Mesodermal cell (in vitro differentiated cells): ENCODE data around the gene KIRREL1.

Experiments used
- H3K27ac ChIP-seq: 2 replicates; pipeline ENCODE4 v1.7.0; 2013; ENCODE audit warnings: mild to moderate bottlenecking, low read depth, low read length, moderate library complexity; ENCODE audit not compliant: severe bottlenecking
- H3K36me3 ChIP-seq: 2 replicates; pipeline ENCODE4 v1.7.1; 2013; ENCODE audit warnings: mild to moderate bottlenecking, low read length, moderate library complexity; ENCODE audit not compliant: control insufficient read depth, insufficient read depth
- H3K4me1 ChIP-seq: one replicate; pipeline ENCODE4 v1.7.1; 2013; ENCODE audit warnings: mild to moderate bottlenecking, low read length; ENCODE audit not compliant: insufficient read depth, control insufficient read depth, poor library complexity, severe bottlenecking
- H3K4me3 ChIP-seq: 2 replicates; pipeline ENCODE4 v1.7.0; 2013; ENCODE audit warnings: low read length, control low read depth, mild to moderate bottlenecking; ENCODE audit not compliant: insufficient read depth, poor library complexity, severe bottlenecking; ENCODE audit errors: extremely low read depth
- H3K9me3 ChIP-seq: 2 replicates; pipeline ENCODE4 v1.7.1; 2013; ENCODE audit warnings: mild to moderate bottlenecking, low read length, moderate library complexity; ENCODE audit not compliant: control insufficient read depth
- WGBS, 2 experiments: methylation state at CpG; one replicate each; pipeline ENCODE4 v1.1.5; 2013; ENCODE audit warnings: missing lambda C conversion rate in 2 of 2; ENCODE audit not compliant: insufficient coverage in 2 of 2; 5-methylcytosine and 5-hydroxymethylcytosine counted together

The KIRREL1 gene

GRCh38 chr1:157960773-157961172 lies 32.7 kb upstream of the KIRREL1 start:
- Histone ChIP-seq H3K27ac (no peak overlapping the region), H3K9me3 (no peaks in the 10 kb centered on the region), H3K36me3 (no peaks in the 10 kb centered on the region), H3K4me3 (no peak overlapping the region), H3K4me1 (peaks cover 8% of the 10 kb centered on the region)
- no CpG with 5 or more reads among the region's 2 CpGs for WGBS, 2 experiments

- Histone ChIP-seq H3K4me1 (peaks cover 11% of the 10 kb centered on the region), H3K27ac (no peak overlapping the region), H3K9me3 (peaks cover under 1% of the 10 kb centered on the region), H3K4me3 (no peak overlapping the region), H3K36me3 (no peaks in the 10 kb centered on the region)
- 78 to 81% methylated on average over 6 to 8 of the region's 11 CpGs for WGBS, 2 experiments
Measured at GRCh38 chr1:157961805-157962762, 31.4 kb upstream of the KIRREL1 start.

DNA sequence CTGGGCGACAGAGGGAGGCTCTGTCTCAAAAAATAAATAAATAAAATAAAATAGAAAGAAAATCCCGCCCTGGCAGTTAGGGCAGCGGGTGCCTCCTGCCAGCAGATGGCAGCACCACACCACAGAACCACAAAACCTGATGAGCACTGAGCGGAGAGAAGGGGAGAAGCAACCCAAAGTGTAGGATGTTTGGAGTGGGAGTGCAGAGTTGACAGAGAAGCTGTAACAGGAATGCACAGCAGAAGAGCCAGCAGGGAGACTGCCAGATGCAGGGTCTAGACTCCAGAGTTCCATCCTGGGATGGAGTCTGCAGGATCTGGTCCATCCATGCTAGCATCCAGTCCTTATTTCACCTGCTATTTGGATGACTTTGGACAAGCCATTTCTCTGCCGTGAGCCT lies 29.7 kb upstream of the KIRREL1 start:
- 86 to 94% methylated on average over 1 of the region's 5 CpGs for WGBS, 2 experiments
- H3K27ac ChIP-seq = no peak overlapping the region
- peaks cover 15% of the 10 kb centered on the region for H3K4me1 ChIP-seq
- peaks cover 6% of the 10 kb centered on the region for H3K9me3 ChIP-seq
- H3K36me3 ChIP-seq = no peaks in the 10 kb centered on the region
- no peak overlapping the region for H3K4me3 ChIP-seq

DNA sequence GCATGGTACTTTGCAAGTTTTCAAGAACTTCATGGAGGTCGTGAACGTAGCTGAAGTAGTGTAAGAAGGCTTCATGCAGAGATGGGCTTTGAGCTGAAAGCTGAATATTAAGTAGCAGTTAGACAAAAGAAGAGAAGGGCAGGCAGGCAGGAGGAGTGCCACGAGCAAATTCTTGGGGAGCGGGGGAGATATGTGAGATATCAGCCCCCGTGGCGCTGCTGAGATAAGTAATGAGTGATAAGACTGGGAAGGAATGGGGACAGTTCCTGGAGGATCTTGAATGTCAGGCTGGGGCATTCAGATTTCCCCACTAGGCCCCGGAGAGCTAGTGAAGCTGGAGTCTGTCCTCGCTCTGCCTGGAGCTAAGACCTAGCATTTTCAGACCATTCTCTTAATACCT lies 27.9 kb upstream of the KIRREL1 start:
- no peaks in the 10 kb centered on the region for H3K36me3 ChIP-seq
- 68 to 72% methylated on average over 4 to 8 of the region's 8 CpGs for WGBS, 2 experiments
- no peak overlapping the region for H3K4me3 ChIP-seq
- no peak overlapping the region for H3K27ac ChIP-seq
- peaks cover 6% of the 10 kb centered on the region for H3K9me3 ChIP-seq
- peaks cover 15% of the 10 kb centered on the region for H3K4me1 ChIP-seq

DNA sequence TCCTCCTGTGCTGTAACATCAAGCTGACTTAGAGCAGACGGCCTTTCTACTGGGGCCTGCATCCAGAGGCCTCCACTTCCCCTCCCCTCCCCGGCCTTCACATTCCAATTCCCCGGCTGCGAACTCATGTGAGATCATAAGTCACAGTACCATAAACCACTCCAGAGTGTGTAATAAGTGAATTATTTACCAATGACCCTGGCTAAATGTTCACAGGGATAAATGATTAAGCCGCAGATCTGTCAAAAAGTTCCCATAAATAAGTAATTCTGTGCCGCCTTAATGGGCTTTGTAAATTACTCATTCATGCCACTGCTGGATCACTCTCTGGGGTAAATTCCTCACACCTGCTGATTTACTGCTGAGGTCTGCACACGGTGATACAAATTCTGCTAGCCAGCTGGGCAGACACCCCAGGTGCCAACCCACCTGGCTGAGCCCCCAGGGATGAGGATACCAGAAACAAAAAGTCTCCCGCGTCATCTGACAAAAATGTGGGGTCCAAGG lies 27.4 kb upstream of the KIRREL1 start:
- Histone ChIP-seq H3K4me1 (peaks cover 15% of the 10 kb centered on the region), H3K36me3 (no peaks in the 10 kb centered on the region), H3K9me3 (peaks cover 7% of the 10 kb centered on the region), H3K4me3 (no peak overlapping the region), H3K27ac (no peak overlapping the region)
- WGBS, 2 experiments = 76 to 85% methylated on average over 5 to 6 of the region's 9 CpGs

GRCh38 chr1:157967205-157967604 lies 26.2 kb upstream of the KIRREL1 start:
- H3K36me3 ChIP-seq = no peaks in the 10 kb centered on the region
- peaks cover 18% of the 10 kb centered on the region for H3K9me3 ChIP-seq
- no peak overlapping the region for H3K27ac ChIP-seq
- H3K4me1 ChIP-seq = peaks cover 15% of the 10 kb centered on the region
- H3K4me3 ChIP-seq = no peak overlapping the region

DNA sequence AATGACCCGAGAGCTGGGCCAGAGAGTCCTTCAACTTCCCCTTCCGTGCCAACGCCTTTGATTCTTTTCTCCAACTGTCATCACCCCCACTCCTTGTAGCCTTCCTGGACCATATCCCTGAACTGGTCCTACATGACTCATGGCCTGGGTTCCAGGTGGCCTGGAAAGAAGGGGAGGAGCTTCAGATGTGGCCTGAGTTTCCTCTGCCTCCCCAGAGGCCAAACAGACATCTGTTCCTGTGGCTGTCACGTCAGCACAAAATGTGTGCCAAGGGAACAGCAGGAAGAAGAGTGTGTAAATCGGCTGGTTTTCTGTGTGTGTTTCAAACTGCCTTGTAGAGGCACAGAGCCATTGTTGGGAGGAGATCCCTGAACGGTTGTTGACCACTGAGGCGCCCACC lies 24.9 kb upstream of the KIRREL1 start:
- Histone ChIP-seq H3K9me3 (peaks cover 23% of the 10 kb centered on the region), H3K4me1 (peaks cover 15% of the 10 kb centered on the region), H3K4me3 (no peak overlapping the region), H3K27ac (no peak overlapping the region), H3K36me3 (no peaks in the 10 kb centered on the region)
- WGBS, 2 experiments = 50 to 70% methylated on average over 2 to 4 of the region's 7 CpGs

DNA sequence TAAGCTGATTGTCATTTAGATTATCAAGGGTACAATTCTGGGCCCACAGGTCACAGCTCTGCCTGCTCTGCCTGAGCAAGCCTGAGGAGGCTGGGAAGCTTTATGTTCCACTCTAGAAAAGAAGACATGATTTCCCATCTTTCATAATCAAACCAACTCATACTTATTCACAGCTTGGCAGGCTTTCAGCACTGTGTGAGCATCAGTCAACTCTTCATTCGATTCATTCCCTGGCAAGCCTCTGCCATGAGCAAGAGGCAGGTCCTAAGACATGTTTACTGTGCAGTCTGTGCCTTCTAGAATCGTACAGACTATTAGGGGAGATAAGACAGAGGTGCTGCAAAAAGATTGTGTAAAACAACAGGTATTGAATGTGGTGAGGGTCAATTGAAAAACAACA lies 24.5 kb upstream of the KIRREL1 start:
- Histone ChIP-seq H3K4me3 (no peak overlapping the region), H3K4me1 (peaks cover 15% of the 10 kb centered on the region), H3K27ac (no peak overlapping the region), H3K36me3 (no peaks in the 10 kb centered on the region), H3K9me3 (peaks cover 23% of the 10 kb centered on the region)
- WGBS, 2 experiments = 79 to 86% methylated on average over 1 to 2 of the region's 2 CpGs

DNA sequence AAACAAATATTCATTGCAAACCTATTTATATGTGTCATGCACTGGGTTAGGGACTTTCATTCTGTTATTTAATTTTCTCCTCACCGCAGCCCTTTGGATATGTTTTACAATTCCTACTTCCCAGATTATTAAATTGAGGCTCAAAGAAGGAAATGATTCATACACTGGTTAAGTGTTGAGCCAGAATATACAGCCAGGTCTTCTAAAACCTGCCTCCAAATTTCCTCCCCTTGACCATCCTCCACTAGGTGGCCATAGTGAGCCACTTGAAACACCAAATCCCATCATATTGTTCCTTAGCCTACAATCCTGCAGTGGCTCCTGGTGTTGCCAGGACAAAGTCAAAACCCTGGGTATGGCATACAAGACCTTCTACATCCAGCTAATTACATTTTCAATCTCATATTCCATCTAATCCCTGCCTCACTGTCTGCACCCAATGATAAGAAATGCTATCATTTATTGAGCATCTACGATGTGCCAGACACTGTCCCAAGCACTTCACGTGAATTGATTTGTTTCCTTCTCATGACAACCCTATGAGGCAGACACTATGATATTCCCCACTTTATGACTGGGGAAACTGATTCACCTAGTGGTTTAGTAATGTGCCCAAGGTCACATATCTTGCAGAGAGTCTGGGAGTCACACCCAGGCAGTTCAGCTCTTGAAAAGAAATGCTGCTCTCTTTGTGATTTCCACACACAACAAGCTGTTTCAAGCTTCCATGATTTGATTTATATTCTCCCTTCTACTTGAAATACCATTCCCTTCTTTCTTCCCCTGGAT lies 23.6 kb upstream of the KIRREL1 start:
- Histone ChIP-seq H3K4me3 (no peak overlapping the region), H3K27ac (no peak overlapping the region), H3K36me3 (no peaks in the 10 kb centered on the region), H3K4me1 (peaks cover 15% of the 10 kb centered on the region), H3K9me3 (peaks cover 23% of the 10 kb centered on the region)
- WGBS, 2 experiments = 94 to 95% methylated on average over 2 of the region's 3 CpGs

DNA sequence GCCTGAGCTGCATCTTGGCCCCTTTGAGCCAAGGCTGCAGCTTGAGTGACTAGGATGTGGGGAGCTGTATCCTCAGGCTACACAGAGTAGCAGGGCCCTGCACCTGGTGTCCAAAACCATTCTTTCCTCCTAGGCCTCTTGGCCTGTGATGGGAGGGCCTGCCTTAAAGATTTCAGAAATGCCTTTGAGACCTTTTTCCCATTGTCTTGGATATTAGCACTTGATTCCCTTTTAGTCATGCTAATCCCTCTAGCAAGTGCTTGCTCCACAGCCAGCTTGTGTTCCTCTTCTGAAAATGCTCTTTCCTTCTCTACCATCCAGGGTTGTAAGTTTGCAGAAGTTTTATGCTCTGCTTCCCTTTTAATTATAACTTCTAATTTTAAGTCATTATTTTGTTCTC lies 21.7 kb upstream of the KIRREL1 start:
- no peak overlapping the region for H3K27ac ChIP-seq
- H3K36me3 ChIP-seq = no peaks in the 10 kb centered on the region
- H3K4me1 ChIP-seq = peaks cover 4% of the 10 kb centered on the region
- H3K4me3 ChIP-seq = no peak overlapping the region
- H3K9me3 ChIP-seq = peaks cover 23% of the 10 kb centered on the region
